HCT116 (cell line): ENCODE measurements around the gene TXNL1. TPM values are rescaled to one million over a fixed set of nuclear protein-coding genes. Genes with fewer than 3 reads are reported as not detected.

Experiments
- ATAC-seq: fragments of 200-7000 bp; cut with Tn5 transposase; 2 replicates; pipeline ENCODE4 v1.9.1; 2020; ENCODE audit warnings: mild to moderate bottlenecking, moderate library complexity
- BruUV-seq: library from RNA; stranded (reverse); fragments of 400-500 nt; replicated peaks from 2 replicates; lab custom pipeline; 2021; lab: Mats Ljungman, UMichigan
- CTCF ChIA-PET: fragments of 300-600 bp; sonication (Branson Sonifier 250); formaldehyde crosslinking; loops from one replicate; lab custom pipeline; 2021; ENCODE audit warnings: antibody characterized with exemption; lab: Charles Lee
- POLR2A ChIA-PET: fragments of 300-600, 350-600 bp; sonication (Branson Sonifier 250); formaldehyde crosslinking; loops from one replicate; lab custom pipeline; 2021; ENCODE audit warnings: antibody characterized with exemption; lab: Charles Lee
- RAD21 ChIA-PET, 2 experiments: fragments of 300-600 bp; sonication (Branson Sonifier 250); formaldehyde crosslinking; loops; one replicate each; lab custom pipeline; 2023; ENCODE audit warnings: low total read pairs in 2 of 2; ENCODE audit not compliant: uncharacterized antibody in 2 of 2, unreplicated experiment in 2 of 2, low non-redundant PET in 1 of 2; lab: Charles Lee
- DNase-seq: peaks from one replicate; pipeline ENCODE4 v3.0.0-alpha.2; 2010; ENCODE audit warnings: low read depth, low spot score
- H2AFZ ChIP-seq: fragments of 200-600 bp; shearing (Covaris generic), sonication (generic); 2 replicates; pipeline ENCODE4 v1.6.1; 2017; ENCODE audit warnings: low read depth, mixed run types, mixed read lengths, antibody characterized with exemption, low read length; ENCODE audit not compliant: poor library complexity, severe bottlenecking
- H3K27ac ChIP-seq: 2 replicates; pipeline ENCODE4 v1.5.1; 2012; ENCODE audit warnings: low read depth, low read length
- H3K27me3 ChIP-seq: fragments of 200-600 bp; sonication (generic); 2 replicates; pipeline ENCODE4 v1.6.1; 2016; ENCODE audit warnings: mixed run types, low read length, mixed read lengths; ENCODE audit not compliant: insufficient read depth
- H3K36me3 ChIP-seq, 2 experiments: fragments of 200-500 bp in 1 of 2; fragments of 200-600 bp in 1 of 2; sonication (Bioruptor generic) in 1 of 2; sonication (generic) in 1 of 2; 2 replicates each; pipeline versions ENCODE4 v1.5.1 to v1.6.1; 2014 to 2016; ENCODE audit warnings: low read length in 2 of 2, inconsistent platforms in 1 of 2, mixed read lengths in 1 of 2, mixed run types in 1 of 2; ENCODE audit not compliant: insufficient read depth in 2 of 2, control insufficient read depth in 1 of 2
- H3K4me1 ChIP-seq, 2 experiments: fragments of 200-600 bp in 1 of 2; sonication (generic) in 1 of 2; 2 replicates each; pipeline versions ENCODE4 v1.5.1 to v1.6.1; 2012 to 2017; ENCODE audit warnings: low read length in 2 of 2, inconsistent platforms in 1 of 2, mild to moderate bottlenecking in 1 of 2, mixed read lengths in 1 of 2, mixed run types in 1 of 2, moderate library complexity in 1 of 2; ENCODE audit not compliant: insufficient read depth in 2 of 2, control insufficient read depth in 1 of 2
- H3K4me2 ChIP-seq: fragments of 200-600 bp; sonication (generic); 2 replicates; pipeline ENCODE4 v1.6.1; 2017; ENCODE audit warnings: mixed run types, low read length, mixed read lengths
- H3K4me3 ChIP-seq, 2 experiments: fragments of 200-600 bp in 1 of 2; sonication (generic) in 1 of 2; replicated peaks in 1 of 2; 2 replicates each; pipeline ENCODE4 v1.5.1; 2011 to 2016; ENCODE audit warnings: low read length in 2 of 2, control low read depth in 1 of 2, low read depth in 1 of 2, mild to moderate bottlenecking in 1 of 2, mixed read lengths in 1 of 2, mixed run types in 1 of 2
- H3K79me2 ChIP-seq: fragments of 200-600 bp; sonication (generic); 2 replicates; pipeline ENCODE4 v1.6.1; 2017; ENCODE audit warnings: mild to moderate bottlenecking, mixed run types, low read length, moderate library complexity, mixed read lengths; ENCODE audit not compliant: insufficient read depth
- H3K9ac ChIP-seq: fragments of 200-600 bp; sonication (generic); 2 replicates; pipeline ENCODE4 v1.6.1; 2016; ENCODE audit warnings: low read length, mixed read lengths
- H3K9me2 ChIP-seq: fragments of 200-600 bp; sonication (generic), shearing (Covaris generic); 2 replicates; pipeline ENCODE4 v1.6.1; 2017; ENCODE audit warnings: mixed run types, mild to moderate bottlenecking, moderate library complexity; ENCODE audit not compliant: insufficient read depth
- H3K9me3 ChIP-seq, 2 experiments: fragments of 200-500 bp in 1 of 2; fragments of 200-600 bp in 1 of 2; sonication (Bioruptor generic) in 1 of 2; sonication (generic) in 1 of 2; 2 replicates each; pipeline ENCODE4 v1.6.1; 2014 to 2017; ENCODE audit warnings: low read length in 2 of 2, mixed read lengths in 2 of 2, inconsistent platforms in 1 of 2, low read depth in 1 of 2, mild to moderate bottlenecking in 1 of 2, mixed run types in 1 of 2, moderate library complexity in 1 of 2; ENCODE audit not compliant: control insufficient read depth in 1 of 2, insufficient read depth in 1 of 2
- H4K20me1 ChIP-seq: fragments of 200-600 bp; sonication (generic), shearing (Covaris generic); 2 replicates; pipeline ENCODE4 v1.6.1; 2017; ENCODE audit warnings: mixed run types, mild to moderate bottlenecking, moderate library complexity; ENCODE audit not compliant: insufficient read depth
- ATF3 ChIP-seq: IDR thresholded peaks from 2 replicates; pipeline ENCODE4 v1.6.1; 2012
- CBX3 ChIP-seq: IDR thresholded peaks from 2 replicates; pipeline ENCODE4 v1.6.1; 2012; ENCODE audit warnings: low read depth
- CEBPB ChIP-seq: IDR thresholded peaks from 2 replicates; pipeline ENCODE4 v1.6.1; 2012; ENCODE audit warnings: low read depth
- EGR1 ChIP-seq: IDR thresholded peaks from 2 replicates; pipeline ENCODE4 v1.6.1; 2012; ENCODE audit warnings: low read depth
- ELF1 ChIP-seq: IDR thresholded peaks from 2 replicates; pipeline ENCODE4 v1.6.1; 2012; ENCODE audit warnings: low read depth, borderline replicate concordance
- EZH2 ChIP-seq: fragments of 200-600 bp; sonication (generic); IDR thresholded peaks from 2 replicates; pipeline ENCODE4 v1.6.1; 2017; ENCODE audit warnings: antibody characterized with exemption, mixed run types
- EZH2phosphoT487 ChIP-seq: fragments of 200-600 bp; IDR thresholded peaks from 2 replicates; pipeline ENCODE4 v1.6.1; 2018; ENCODE audit warnings: antibody characterized with exemption, borderline replicate concordance
- FOSL1 ChIP-seq: IDR thresholded peaks from 2 replicates; pipeline ENCODE4 v1.6.1; 2012; ENCODE audit warnings: low read depth
- JUND ChIP-seq: IDR thresholded peaks from 2 replicates; pipeline ENCODE4 v1.6.1; 2012
- POLR2A ChIP-seq: IDR thresholded peaks from 2 replicates; pipeline ENCODE4 v1.7.0; 2011; ENCODE audit warnings: borderline replicate concordance; ENCODE audit not compliant: insufficient read depth, insufficient read length; ENCODE audit errors: extremely low read depth
- POLR2AphosphoS5 ChIP-seq: IDR thresholded peaks from 2 replicates; pipeline ENCODE4 v1.6.1; 2011; ENCODE audit warnings: mild to moderate bottlenecking, low read depth, low read length, moderate library complexity
- RAD21 ChIP-seq: IDR thresholded peaks from 2 replicates; pipeline ENCODE4 v1.6.1; 2012; ENCODE audit warnings: low read depth, mild to moderate bottlenecking
- REST ChIP-seq: IDR thresholded peaks from 2 replicates; pipeline ENCODE4 v1.6.1; 2012; ENCODE audit warnings: low read depth
- SIN3A ChIP-seq: IDR thresholded peaks from 2 replicates; pipeline ENCODE4 v1.6.1; 2012; ENCODE audit warnings: low read depth
- SP1 ChIP-seq: IDR thresholded peaks from 2 replicates; pipeline ENCODE4 v1.6.1; 2012; ENCODE audit warnings: low read depth
- SRF ChIP-seq: IDR thresholded peaks from 2 replicates; pipeline ENCODE4 v1.6.1; 2012; ENCODE audit warnings: low read depth
- TCF7L2 ChIP-seq: IDR thresholded peaks from 2 replicates; pipeline ENCODE4 v1.7.0; 2011; ENCODE audit warnings: borderline replicate concordance, inconsistent platforms; ENCODE audit not compliant: insufficient read depth, insufficient read length; ENCODE audit errors: extremely low read depth
- YY1 ChIP-seq: IDR thresholded peaks from 2 replicates; pipeline ENCODE4 v1.6.1; 2011; ENCODE audit warnings: low read length, low read depth, moderate library complexity, mild to moderate bottlenecking; ENCODE audit not compliant: insufficient replicate concordance; ENCODE audit errors: extremely low read depth
- ZBTB33 ChIP-seq: IDR thresholded peaks from 2 replicates; pipeline ENCODE4 v1.6.1; 2011; ENCODE audit warnings: mild to moderate bottlenecking, low read length, moderate library complexity; ENCODE audit not compliant: insufficient replicate concordance; ENCODE audit errors: extremely low read depth
- ZFX ChIP-seq: fragments of 450-650 bp; IDR thresholded peaks from 2 replicates; pipeline ENCODE4 v1.6.1; 2017
- intact Hi-C: fragments of 100-400 bp; cut with micrococcal nuclease; formaldehyde crosslinking; loops from 2 replicates; pipeline ENCODE4 v1.10.0; 2022
- total RNA-seq: library from RNA; stranded (reverse); gene quantifications from one replicate; pipeline ENCODE4 v1.2.1, GENCODE V29; 2021; ENCODE audit not compliant: unreplicated experiment

Gene TXNL1
- total RNA-seq, 1 experiment from 2014 or later = 86.5 TPM

GRCh38 chr18:56660655-56661054, 22.3 kb upstream of the TXNL1 start:
- H3K27ac ChIP-seq = no peak overlapping the region
- no peaks in the 10 kb centered on the region; the same call in 1 of the 2 replicates for H3K79me2 ChIP-seq
- no peaks in the 10 kb centered on the region for H3K36me3 ChIP-seq
- H4K20me1 ChIP-seq = no peaks in the 10 kb centered on the region
- no peak overlapping the region for H3K4me3 ChIP-seq
- no peak overlapping the region for H3K4me2 ChIP-seq
- ATAC-seq (no peak), DNase-seq (no peak)
- no peaks in the 10 kb centered on the region for H3K4me1 ChIP-seq
- no peak overlapping the region for H2AFZ ChIP-seq
- no peaks in the 10 kb centered on the region for H3K27me3 ChIP-seq
- intact Hi-C loops = no loop called here
- no peaks in the 10 kb centered on the region for H3K9me3 ChIP-seq
- ChIA-PET CTCF (no interaction called here), RAD21 (no interaction called here)
- no peaks in the 10 kb centered on the region for H3K9me2 ChIP-seq
- no peak overlapping the region for H3K9ac ChIP-seq
- TF ChIP-seq CBX3 (no peak), ZFX (no peak), TCF7L2 (no peak), REST (no peak), FOSL1 (no peak), SIN3A (no peak), POLR2A (no peak), ELF1 (no peak), YY1 (no peak), ZBTB33 (no peak), EZH2 (no peak), SRF (no peak), SP1 (no peak), RAD21 (no peak), EGR1 (no peak), JUND (no peak), POLR2AphosphoS5 (no peak), CEBPB (no peak), ATF3 (no peak), EZH2phosphoT487 (no peak)
- TF ChIP-seq, all 23 proteins: peak for 0
- no TSS peak for BruUV-seq
- POLR2A ChIA-PET = no interaction called here
